Thyroid gland (tissue), 4 donors: ENCODE data around the gene TFAP2E.

Source experiments
- POLR2A ChIP-seq, 2 donors: fragments of 450-650 bp; IDR thresholded peaks; one replicate each; pipeline ENCODE4 v1.6.1; 2017; ENCODE audit warnings: antibody characterized with exemption in 2 of 2, mild to moderate bottlenecking in 2 of 2, moderate library complexity in 1 of 2
- TF ChIP-seq, protein P1 (sequence below), 6 experiments: fragments of 200-600 bp in 3 of 6; fragments of 450-650 bp in 3 of 6; sonication (generic) in 3 of 6; IDR thresholded peaks; one replicate each; pipeline ENCODE4 v1.5.1; 2016 to 2019; ENCODE audit warnings: antibody characterized with exemption in 6 of 6, mild to moderate bottlenecking in 2 of 6, inconsistent platforms in 1 of 6, moderate library complexity in 1 of 6

DNA sequence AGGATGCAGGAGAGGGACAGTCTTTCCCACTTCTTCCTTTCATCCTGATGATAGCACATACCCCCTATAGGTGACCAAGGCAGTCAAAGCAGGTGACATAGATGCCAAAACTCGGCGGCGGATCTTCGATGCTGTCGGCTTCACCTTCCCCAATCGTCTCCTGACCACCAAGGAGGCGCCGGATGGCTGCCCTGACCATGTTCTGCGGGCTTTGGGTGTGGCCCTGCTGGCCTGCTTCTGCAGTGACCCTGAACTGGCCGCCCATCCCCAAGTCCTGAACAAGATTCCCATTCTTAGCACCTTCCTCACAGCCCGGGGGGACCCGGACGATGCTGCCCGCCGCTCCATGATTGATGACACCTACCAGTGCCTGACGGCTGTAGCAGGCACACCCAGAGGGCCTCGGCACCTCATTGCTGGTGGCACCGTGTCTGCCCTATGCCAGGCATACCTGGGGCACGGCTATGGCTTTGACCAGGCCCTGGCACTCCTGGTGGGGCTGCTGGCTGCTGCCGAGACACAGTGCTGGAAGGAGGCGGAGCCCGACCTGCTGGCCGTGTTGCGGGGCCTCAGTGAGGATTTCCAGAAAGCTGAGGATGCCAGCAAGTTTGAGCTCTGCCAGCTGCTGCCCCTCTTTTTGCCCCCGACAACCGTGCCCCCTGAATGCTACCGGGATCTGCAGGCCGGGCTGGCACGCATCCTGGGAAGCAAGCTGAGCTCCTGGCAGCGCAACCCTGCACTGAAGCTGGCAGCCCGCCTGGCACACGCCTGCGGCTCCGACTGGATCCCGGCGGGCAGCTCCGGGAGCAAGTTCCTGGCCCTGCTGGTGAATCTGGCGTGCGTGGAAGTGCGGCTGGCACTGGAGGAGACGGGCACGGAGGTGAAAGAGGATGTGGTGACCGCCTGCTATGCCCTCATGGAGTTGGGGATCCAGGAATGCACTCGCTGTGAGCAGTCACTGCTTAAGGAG is 12.6 kb upstream of the TFAP2E start:
- TF ChIP-seq, protein P1, sequence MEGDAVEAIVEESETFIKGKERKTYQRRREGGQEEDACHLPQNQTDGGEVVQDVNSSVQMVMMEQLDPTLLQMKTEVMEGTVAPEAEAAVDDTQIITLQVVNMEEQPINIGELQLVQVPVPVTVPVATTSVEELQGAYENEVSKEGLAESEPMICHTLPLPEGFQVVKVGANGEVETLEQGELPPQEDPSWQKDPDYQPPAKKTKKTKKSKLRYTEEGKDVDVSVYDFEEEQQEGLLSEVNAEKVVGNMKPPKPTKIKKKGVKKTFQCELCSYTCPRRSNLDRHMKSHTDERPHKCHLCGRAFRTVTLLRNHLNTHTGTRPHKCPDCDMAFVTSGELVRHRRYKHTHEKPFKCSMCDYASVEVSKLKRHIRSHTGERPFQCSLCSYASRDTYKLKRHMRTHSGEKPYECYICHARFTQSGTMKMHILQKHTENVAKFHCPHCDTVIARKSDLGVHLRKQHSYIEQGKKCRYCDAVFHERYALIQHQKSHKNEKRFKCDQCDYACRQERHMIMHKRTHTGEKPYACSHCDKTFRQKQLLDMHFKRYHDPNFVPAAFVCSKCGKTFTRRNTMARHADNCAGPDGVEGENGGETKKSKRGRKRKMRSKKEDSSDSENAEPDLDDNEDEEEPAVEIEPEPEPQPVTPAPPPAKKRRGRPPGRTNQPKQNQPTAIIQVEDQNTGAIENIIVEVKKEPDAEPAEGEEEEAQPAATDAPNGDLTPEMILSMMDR (IDR thresholded peaks at IDR 0.05): no peak
- no peak for TF ChIP-seq POLR2A (IDR thresholded peaks at IDR 0.05)
